Raji (cell line): ENCODE data around the gene RAB8B.

Experiments used
- POLR2A ChIP-seq: IDR thresholded peaks from 2 replicates; pipeline ENCODE4 v1.6.1; 2011; ENCODE audit warnings: low read depth, low read length, control low read depth; ENCODE audit not compliant: insufficient read depth

Gene RAB8B

DNA sequence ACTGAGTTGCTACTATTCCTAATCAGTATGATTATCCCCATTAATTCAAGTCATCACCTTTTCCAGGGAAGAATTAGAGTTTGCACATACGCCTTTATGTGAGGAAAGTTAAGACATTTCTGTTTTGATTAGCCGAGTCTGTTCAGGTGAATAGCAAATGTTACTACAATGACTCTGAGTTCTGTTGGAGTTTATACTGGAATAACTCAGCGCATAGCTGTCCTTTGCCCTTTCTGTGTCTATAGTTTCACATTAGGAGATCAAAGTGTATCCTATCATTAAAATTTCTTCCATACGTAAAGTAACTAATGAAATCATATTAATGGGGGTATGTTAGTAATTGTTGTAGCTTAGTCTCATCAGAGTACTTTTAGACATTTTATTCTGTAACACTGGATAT is 4.9 kb downstream of the RAB8B start:
- no peak for TF ChIP-seq POLR2A

- TF ChIP-seq POLR2A: no peak
Measured at GRCh38 chr15:63194880-63195568, 5.6 kb downstream of the RAB8B start.

- no peak for TF ChIP-seq POLR2A
Measured at GRCh38 chr15:63195569-63196015, 6.2 kb downstream of the RAB8B start.

DNA sequence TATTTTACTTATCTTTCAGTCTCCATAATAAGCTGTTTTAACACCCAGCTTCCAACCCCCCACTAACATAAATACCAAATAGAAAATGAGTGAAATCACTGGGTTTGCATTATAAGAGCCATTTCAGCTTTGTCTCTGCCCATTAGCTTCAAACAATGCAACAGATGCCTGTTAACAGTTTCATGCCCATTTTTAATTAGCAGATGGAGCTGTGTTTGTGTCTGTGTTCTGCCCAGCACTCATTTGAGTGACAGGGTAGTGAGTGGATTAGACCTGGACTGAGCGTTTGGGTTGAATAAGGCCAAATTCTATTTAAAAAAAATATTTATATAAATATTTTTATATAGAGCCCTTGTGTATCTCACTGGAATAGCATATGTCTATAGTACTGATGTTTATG is 7.4 kb downstream of the RAB8B start:
- TF ChIP-seq POLR2A: no peak

- no peak for TF ChIP-seq POLR2A
Measured at GRCh38 chr15:63197626-63198025, 8.2 kb downstream of the RAB8B start.

DNA sequence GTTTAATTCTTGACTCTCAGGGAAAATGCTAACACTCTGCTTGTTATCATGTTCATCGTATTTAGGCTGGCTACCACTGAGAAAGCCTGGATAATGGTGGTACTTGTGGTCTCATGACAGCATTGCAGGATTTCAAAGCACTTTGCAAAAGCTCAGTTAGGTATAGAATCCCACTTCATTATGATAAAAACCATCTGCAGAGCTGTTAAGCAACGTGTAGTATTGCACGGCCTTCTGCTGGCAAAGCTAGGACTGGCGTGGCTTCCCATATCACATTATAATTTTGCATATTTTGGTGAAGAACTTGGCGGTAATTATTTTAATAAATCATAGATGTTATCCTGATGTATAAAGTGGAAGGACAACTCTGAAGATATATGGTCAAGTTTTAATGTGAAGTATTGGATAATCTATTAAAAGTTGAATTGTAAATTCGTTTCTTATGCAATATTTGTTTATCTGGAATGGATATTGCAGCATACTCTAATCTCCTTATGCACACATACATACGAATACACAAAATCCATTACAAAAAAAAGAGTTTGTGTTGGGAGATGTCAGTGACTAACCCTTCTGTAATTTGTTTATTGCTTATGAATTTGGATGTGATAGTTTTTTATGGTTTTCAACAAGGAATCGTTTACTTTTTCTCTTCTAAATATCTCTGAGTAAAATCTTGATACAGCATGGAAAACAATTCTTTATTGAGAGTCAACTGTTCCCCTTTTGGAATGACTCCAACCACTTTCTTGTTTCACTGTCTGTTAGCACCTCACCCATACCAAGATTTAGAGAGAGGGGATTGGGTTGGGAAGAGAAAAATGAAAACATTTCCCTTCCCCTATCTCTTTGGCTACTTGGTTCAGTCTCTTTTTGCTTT is 9.2 kb downstream of the RAB8B start:
- TF ChIP-seq POLR2A: no peak

DNA sequence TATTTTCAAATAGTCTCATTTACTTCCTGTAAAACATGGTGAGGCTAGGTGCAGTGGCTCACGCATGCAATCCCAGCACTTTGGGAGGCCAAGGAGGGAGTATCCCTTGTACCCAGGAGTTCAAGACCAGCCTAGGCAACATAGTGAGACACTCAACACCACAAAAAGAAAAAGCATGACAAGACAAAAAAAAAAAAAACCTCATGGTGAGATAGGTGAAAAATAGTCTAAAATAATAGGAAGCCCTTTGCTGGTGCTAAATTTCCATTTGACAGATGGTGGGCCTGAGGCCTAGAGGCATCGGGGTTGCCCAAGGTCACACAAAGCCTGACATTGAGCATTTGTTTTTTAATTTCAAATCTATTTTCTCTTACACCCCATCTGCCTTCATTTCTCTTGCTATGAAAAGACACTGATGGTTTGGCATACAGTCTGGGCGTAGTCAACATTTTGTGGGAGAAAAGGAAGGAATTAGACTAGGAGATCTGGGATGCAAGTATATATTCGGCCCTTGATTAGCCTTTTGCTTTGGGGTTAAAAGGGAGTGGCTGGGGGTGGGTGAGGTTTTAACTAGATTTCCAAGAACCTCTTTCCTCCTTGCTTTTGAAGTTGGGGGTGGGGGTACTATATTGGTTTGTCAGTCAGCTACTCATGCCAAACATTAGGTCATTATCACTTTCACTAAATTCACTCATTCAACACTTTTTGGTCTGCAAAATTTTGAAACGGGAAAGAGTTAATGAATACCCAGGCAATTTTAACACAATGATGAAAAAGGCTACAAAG is 11.3 kb downstream of the RAB8B start:
- TF ChIP-seq POLR2A: no peak

DNA sequence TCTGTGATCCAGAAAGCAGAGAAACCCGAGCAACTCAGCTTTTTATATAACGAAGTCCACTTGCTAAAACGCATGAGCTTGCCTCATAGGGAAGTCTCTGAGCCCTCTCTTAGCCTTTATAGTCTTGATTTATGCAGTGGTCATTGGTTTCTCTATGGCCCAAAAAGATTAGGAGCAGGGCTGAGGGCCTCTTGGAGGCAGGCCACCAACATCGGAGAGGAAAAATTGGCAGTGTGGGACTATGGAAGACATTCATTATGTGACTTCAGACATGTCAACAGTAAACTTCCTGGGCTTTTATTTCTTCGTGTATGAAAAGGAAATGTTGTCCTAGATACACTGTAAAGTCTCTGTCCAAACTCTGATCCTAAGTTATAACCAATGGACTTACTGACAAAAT is 13.5 kb downstream of the RAB8B start:
- TF ChIP-seq POLR2A: no peak

- TF ChIP-seq POLR2A: no peak
Measured at GRCh38 chr15:63203451-63204090, 14.2 kb downstream of the RAB8B start.

DNA sequence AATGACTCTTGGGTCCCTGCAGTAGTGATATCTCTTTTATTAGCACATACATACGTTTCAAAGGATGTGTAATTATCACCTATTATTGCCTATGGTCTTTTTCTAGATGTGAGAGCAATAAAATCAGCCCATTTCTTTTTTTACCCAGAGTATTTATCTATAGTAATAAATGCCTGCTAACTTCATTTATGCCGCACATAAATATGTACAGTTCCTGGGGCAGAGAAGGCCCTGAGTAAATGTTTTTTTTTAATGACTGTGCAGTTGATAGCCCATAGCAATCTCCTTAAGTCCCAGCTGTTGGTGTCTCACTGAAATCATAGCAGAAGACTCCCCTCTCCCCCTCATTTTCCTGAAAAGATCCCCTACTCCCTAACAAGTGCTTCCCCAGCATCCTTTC is 16.7 kb downstream of the RAB8B start:
- TF ChIP-seq POLR2A: no peak

DNA sequence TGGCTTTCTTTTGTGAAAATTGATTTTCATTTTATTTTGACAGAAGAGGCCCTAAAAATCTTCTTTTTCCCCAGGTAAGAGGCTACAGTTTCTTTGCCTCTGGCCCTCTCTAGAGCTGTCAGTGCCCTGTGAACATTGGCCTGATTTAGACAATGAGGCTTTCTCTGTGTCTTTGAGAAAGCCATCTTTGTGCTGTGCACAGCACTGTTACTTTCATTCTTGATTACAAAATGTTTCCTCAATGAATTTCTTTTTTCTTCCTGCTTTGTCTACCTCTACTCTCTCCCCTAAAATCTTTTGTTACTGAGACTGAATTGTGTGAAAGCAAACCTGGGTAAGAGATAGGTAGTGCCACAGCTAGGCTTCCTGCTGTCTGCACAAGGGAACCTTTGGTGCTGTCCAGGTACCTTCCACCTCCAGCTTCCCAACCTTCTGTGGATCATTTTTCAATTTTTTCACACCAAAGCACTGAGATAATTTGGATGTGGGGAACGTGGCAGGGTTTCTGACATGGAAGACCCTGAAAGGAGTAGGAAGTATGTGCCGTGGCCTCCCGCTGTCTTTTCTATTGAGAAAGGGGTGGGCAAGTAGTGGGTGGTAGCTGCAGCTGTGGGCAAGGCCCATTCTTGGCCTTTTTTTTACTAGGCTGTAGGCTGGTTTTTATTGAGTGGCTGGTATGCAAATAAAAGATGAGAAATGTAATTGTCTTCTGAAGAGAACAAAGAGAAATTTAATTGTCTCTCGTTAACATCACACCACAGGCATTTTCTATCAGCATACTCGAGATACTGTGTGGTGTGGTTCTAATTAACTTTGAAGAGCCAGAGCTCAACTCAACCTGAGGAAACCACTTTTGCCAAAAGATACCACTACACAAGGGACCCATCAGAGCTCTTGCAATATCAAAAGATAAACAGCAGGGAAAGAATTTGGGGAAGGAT is 21.0 kb downstream of the RAB8B start:
- TF ChIP-seq POLR2A: no peak

- no peak for TF ChIP-seq POLR2A
Measured at GRCh38 chr15:63211092-63211490, 21.7 kb downstream of the RAB8B start.

- TF ChIP-seq POLR2A: no peak
Measured at GRCh38 chr15:63211549-63211948, 22.1 kb downstream of the RAB8B start.
